A172 (cell line): ENCODE measurements around the gene PTPRD. TPM values are rescaled to one million over a fixed set of nuclear protein-coding genes. Genes with fewer than 3 reads are reported as not detected.

Source experiments
- DNase-seq: peaks from one replicate; pipeline ENCODE4 v3.0.0-alpha.2; 2015; ENCODE audit warnings: low spot score
- total RNA-seq: library from RNA; depleted of rRNA; stranded (reverse); fragments of >200 nt; shearing (Covaris generic); gene quantifications from 2 replicates; pipeline ENCODE4 v1.2.3, GENCODE V29; 2014

PTPRD gene
- total RNA-seq, 1 experiment from 2014 or later, result 0.71 TPM

DNA sequence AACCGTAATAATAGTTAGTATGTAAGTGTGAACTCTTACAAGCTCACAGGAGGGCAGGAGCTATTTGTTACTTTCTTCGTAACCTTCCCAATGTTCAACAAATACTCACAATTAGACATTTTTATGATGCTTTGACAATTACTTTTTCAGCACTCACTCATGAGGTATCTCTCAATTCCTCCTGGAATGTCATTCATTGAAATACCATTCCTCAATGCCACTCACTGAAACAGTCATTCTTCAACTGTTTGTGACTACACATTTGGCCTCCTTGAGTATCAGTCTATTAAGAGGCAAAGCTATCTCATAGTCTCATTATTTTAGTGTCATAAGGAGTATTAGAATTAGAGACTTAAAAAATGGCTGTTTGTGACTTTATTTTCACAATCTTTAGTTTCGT lies 2079.1 kb downstream of the PTPRD start:
- no peak for DNase-seq

DNA sequence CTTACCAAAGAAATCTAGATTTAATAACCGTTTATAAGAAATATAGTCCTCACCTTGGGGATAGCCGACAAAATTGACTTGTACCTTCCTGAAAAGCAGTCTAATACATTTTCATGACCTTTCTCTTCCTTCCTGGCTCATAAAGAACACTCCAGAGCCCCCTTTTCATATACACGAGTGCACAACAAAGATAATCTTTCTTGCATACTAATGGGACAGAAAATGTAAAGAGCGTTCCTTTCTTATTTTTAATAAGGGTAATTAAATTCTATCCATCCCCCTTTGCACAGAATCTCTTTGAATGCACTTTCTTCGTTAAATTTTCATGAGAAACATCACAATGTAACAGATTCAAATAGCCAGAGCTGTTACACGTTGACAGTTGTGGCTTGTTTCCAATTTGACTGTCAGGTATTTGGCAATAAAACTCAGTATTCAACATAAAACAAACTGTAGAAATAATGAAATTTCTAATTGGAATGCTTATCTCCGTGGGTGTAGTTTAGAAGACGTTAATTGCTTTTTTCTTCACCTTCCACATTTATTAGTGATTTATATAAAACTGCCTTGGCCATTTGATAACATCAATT lies 2080.9 kb downstream of the PTPRD start:
- no peak for DNase-seq

GRCh38 chr9:8521112-8521511 lies 2091.7 kb downstream of the PTPRD start:
- DNase-seq, result no peak

DNA sequence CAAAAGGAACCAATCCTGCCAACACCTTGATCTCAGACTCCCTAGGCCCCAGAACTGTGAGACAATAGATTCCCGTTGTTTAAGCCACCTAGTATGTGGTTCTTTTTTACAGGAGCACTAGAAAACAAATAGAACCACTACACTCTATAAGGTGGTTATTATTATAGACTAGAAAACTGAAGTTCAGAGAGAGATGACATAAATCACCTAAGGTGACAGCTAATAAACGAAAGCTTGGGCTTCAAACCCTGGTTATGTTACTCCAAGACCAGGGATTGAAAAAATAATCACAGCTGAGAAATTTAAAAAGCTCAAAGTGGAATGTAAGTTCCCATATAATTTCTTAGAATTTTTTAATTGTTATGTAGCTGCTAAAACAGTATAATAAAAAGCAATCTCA lies 2097.1 kb downstream of the PTPRD start:
- no peak for DNase-seq

- no peak for DNase-seq
These were observed 2098.0 kb downstream of the PTPRD start for GRCh38 chr9:8514760-8515159.

DNA sequence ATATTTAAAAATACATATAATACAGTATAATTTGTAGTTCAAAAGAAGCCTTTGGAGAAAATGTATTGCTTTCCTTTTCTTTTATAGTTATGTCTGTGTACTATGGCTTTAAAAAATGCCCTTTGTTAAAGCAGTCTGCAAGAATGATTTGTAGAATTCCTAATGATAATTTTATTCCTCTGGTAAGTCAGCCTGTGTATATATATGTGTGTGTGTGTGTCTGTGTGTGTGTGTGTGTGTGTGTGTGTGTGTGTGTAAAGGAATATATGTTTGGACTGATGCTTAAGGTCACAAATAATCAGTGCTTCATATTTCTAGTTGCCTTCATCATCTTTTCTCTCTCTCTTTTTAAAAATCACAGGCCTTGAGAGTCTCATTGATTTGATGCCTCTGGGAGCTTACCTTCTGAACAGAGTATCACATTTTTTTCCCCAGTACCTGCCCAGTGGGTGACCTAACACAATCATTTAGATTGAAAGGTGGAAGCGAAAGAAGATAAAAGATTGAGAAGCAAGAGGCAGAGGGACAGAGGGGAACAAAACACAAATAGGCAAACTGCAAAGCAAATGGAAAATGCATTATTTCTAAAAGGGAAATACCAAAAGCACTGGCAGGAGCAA lies 2104.0 kb downstream of the PTPRD start:
- DNase-seq, result no peak

DNA sequence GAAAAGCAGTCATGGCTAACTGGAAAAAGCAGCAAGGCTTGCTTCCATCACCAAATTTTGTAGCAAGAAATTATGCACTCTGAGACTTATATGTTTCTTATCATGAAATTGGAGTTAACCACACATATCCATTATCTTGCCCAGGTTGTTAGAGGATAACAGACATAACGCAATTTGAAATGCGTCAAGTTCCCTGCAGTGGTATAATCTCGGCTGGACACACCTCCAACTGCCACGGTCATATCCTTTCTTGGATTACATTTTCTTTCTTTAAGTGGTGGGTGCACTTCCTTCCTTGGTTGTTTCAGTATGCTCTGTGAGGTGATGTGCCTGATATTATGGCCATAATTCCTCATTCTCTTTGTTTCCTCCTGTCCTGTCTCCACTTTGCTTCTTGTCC lies 2118.2 kb downstream of the PTPRD start:
- DNase-seq, result no peak

GRCh38 chr9:8492679-8493078 lies 2120.1 kb downstream of the PTPRD start:
- no peak for DNase-seq

DNA sequence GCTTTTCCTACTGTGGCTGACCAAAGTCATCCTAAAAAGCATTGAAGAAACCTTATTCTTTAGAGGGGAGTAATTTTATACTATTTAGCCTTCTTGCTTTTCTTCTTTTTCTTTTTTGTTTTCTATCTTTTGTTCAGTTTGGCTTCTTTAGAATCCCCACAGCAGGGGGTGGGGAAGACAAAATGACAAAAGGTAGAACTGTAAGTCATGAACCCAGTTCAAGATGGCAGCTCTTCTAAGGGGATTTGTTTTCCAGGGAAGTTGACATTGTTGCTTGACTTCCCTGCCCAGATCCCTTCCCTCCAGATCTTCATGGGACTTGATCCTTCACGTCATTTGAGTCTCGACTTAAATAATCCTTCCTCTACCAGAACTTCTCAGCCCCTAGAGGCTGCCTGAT lies 2120.8 kb downstream of the PTPRD start:
- DNase-seq, result no peak

DNA sequence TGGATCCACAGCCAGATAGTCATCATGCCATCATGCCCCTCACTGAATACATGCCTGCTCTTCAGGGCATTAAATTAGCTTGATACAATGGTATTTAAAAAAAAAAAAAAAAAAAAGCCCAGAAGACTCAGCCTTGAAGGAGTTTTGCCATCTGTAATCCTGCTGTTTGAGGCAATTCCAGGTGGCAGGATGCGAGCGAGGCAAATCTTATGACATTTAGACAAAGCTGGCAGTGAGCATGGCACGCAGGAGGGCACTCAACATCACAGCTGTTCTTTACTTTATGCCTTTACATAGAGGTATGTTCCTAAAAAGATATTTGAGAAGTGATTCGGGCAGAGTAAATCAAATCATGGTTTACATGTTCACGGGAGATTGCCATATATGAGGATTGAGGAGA lies 2121.2 kb downstream of the PTPRD start:
- DNase-seq, result no peak

DNA sequence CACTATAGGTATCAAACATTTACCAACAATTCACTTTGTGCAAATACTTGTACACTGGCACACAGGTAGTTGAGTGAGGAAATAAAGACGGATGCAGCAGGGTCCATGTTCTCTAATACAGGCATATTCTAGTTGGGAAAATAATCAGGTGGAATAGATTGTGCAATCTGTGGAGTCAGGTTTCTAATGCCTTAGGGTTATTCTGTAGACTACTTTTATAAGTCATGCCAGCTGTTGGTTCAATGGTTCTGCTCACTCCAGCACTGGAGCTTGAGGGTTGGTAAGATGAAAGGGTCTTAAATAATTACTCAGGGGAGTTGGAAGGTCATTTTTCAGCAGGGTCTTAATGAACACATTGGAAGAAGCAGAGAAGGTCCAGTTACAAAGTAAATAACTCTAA lies 2123.0 kb downstream of the PTPRD start:
- no peak for DNase-seq

GRCh38 chr9:8486095-8486494 lies 2126.7 kb downstream of the PTPRD start:
- DNase-seq, result peak; percentile 5

GRCh38 chr9:8484597-8485191 lies 2128.1 kb downstream of the PTPRD start:
- DNase-seq, result no peak

- no peak for DNase-seq
These were observed 2135.4 kb downstream of the PTPRD start for GRCh38 chr9:8477450-8477849.

GRCh38 chr9:8474937-8475336 lies 2137.9 kb downstream of the PTPRD start:
- no peak for DNase-seq

DNA sequence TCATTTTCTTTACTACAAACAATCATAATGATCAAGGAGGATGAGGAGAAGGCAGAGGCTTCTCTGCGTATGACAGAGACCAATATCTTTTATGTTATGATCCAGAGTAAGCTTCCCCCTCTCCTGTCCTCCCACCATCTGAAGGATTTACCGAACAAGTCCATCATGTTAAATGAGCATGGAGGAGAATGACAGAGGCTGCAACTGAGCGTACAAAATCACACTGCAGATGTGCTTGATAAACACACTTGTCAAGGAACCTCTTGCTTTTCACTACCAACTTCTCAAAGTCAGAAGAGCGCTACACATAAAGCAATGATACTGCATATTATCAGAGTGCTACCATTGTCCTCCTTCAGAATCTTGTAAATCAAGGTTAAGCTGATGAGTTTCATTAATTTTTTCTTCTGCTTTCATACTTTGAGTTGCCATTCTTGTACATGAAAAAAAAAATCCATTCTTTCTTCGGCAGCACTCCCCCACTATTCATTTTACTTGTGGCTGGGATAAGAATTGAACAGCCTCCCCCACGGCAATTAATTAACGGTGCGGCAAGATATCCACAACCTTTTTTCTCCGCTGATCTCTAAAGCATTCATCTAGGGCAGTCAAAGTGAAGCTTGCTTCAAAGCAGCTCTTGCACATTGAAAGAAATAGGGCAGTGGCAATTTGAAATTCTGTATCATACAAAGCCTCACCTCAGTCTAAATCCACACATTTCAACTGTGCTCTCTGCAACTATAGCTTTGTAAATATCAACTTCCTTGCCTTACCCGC lies 2139.4 kb downstream of the PTPRD start:
- no peak for DNase-seq

DNA sequence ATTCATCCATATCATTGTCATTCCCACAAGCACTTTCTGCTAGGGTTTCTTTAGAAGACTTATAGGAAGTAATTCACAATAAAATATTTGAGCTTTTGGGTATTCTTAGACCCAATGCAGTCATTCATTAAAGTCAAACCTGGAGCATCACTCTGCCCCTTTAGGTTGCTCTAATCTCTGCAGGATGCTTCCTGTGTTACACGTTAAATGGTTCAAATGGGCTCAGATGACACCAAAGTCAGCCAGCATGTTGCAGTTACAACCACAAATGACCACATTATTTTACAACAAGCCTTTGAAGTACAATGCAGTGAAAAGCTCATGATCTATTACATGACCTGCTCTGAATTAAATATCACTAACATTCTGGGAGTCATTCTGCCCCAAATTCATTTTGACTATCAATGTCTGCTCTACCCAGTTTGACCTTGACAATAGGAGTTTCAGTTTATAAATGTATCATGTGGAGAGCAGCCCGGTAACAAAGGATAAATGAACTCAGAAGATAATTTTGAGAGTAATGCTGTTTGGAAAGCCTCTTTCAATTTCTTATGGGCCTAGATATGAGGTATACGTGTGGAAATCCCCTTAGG lies 2144.7 kb downstream of the PTPRD start:
- DNase-seq, result no peak

DNA sequence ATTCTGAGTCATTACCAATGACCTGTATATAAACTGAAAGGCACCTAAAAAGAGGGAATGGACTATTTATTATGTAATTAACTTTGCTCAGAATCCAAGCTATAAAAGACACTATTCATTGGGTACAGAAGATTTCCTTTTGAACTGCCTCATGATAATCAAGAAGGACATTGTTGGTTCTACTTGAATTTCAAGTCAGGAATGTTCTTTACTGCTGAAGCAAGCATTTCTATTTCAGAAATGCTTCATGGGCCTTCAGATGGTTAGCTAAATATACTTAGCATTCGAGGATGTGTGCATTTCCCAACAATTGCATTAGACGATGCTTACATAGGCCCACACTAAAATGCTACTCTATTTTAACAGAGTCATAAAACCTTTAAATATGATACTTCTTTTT lies 2155.0 kb downstream of the PTPRD start:
- no peak for DNase-seq

DNA sequence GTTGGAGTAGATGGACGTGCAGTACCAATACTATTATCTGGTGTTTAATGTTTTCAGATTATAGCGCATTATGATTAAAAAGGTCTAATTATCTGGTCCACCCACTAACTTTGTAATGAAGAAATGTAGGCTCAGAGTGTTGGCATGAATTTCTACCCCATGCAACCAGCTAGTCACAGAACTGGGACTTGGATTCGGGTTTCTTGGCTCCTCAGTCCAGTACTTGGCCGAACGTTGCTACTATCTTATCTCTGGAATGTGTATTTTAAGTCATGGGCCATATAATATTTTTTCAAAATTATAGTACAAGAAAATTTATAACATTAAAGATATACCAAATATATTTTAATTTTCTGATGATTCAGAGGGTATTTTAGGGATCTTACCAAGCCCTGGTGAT lies 2155.7 kb downstream of the PTPRD start:
- no peak for DNase-seq

GRCh38 chr9:8456344-8456743 lies 2156.5 kb downstream of the PTPRD start:
- peak; percentile 11 for DNase-seq

DNA sequence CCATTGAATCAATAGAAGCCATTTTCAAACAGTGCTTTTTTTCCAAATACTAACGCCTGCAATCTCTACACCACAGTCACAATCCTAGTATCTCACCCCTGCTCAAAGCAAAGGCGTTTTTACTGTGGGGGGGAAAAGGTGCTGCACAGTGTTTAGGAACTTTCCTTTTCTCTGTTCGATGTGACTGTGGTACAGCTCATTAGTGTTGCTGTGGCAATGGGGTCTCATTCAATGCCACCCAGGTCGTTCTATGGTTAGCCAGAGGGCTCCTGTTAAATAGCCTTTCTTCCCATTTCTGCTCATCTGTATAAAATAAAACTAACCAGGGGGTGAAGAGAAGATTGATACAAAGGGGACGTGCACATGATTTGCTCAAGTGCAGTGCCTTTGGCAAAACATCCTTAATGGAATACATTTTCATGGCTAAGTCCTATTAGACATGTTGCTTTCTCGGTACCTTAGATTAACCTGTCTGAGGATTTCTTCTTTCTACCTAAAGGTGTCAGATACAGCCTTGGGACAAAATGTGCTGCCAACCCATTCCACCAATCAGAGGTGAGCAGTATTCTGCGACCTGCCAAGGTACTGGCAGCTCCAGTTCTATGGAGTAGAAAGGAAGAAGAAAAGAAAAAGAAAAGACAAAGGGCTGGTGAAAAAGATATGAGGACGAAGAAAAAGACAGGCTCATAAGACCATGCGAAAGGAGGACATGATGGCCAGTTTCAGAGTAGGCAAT lies 2161.8 kb downstream of the PTPRD start:
- DNase-seq, result no peak

DNA sequence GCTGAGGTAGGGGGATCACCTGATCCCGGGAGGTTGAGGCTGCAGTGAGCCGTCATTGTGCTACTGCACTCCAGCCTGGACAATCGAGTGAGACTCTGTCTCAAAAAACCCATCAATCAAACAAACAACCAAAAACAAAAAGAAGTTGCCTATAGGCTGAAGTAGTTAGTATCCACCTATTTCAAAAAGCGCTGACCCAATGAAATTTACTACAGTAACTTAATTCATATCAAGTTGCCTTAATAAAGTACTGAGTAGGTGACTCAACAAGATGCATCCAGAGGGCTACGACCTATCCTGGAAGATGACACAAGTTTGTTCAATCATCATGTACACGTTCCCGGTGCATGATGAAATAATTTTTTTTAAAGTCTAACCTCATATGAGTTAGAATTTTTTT lies 2164.6 kb downstream of the PTPRD start:
- no peak for DNase-seq
